Activated T-helper 9 cell treated with anti-CD3 and anti-CD28 coated beads, Interleukin-2, amount 50 U/mL, for 16 hours (primary cell): ENCODE measurements around the gene LAMA3.

Source experiments
- DNase-seq: peaks from one replicate; pipeline ENCODE4 v3.0.0-alpha.2; 2020; ENCODE audit warnings: low read depth

LAMA3 gene

DNA sequence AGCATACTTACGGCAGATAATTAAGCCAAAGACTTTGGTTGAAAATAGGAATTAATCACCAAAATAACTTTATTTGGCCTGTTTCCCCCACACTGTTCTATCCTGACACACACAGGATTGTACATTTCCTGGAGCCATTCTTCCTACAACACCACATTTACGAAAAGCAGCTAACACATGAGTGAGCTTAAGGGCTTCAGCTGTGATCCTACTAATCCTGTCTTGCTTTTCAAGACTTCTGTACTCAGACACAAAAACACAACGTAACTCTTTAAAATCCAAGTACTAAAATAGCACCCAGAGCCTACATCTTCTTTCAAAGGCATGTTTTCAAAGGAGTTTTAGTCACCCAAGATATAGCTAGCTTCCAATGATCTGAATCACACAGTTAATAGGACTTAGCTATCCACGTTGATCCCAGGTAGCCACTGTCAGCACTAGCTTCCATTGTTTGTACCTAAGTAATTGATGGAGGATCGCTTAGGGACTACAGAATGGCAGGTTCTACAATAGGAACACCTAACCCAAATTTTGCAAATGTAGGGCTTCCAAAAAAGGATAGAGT lies 282.5 kb downstream of the LAMA3 start:
- no peak for DNase-seq

DNA sequence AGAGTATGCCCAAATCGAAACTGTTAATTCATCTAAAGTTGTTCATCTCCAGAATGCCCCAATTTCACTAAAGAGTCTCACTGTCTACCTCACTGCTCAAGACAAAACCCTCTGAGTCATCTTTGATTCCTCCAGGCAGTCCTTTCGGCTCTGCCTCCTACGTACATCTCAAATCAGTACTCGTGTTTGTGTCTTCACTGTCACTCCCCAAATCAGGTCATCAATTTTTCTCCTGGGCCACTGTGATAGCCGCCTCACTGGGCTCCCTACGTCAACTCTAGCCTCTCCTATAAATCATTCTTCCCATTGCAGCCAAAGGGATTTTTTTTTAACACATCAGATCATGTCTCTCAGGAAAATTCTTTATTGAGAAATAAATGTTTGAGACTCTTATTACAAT lies 283.2 kb downstream of the LAMA3 start:
- DNase-seq: peak; percentile 17

DNA sequence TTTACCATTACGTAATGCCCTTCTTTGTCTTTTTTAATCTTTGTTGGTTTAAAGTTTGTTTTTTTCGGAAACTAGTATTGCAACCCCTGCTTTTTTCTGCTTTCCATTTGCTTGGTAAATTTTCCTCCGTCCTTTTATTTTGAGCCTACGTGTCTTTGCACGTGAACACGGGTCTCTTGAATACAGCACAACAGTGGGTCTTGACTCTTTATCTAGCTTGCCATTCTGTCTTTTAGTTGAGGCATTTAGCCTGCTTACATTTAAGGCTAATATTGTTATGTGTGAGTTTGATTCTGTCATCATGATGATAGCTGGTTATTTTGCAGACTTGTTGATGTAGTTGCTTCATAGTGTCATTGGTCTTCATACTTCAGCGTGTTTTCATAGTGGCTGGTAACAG lies 287.9 kb downstream of the LAMA3 start:
- no peak for DNase-seq

DNA sequence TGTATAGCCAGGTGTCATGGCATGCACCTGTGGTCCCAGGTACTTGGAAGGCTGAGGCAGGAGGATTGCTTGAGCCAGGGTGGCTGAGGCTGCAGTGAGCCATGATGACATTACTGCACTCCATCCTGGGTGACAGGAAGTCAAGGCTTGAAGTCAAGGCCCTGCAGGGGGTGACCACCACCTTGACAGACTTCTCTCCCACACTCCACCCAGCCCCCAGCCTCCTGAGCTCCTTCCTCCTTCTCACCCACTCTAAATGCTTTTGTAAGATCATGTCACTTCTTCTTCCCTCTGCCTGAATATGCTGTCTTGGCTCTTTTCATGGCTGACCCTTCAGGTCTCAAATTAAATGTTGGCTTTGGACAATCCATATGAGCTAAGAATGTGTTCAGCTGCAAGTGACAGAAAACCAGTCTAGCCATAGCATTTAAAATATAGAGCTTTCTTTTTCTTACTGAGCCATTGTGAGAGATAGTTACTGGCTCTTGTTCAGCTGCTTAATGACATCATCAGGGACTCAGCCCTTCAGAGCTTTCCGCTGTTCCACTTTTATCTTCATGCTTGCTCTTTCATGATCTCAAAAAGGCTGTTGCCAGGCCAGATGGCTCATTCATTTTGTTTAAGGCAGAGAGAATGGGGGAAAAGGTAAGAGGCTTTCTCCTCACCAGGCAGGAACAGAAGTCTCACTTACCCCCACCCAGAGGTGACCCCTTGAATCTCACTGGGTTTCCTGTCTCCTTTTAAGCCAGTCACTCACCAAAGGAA lies 288.6 kb downstream of the LAMA3 start:
- DNase-seq: no peak

DNA sequence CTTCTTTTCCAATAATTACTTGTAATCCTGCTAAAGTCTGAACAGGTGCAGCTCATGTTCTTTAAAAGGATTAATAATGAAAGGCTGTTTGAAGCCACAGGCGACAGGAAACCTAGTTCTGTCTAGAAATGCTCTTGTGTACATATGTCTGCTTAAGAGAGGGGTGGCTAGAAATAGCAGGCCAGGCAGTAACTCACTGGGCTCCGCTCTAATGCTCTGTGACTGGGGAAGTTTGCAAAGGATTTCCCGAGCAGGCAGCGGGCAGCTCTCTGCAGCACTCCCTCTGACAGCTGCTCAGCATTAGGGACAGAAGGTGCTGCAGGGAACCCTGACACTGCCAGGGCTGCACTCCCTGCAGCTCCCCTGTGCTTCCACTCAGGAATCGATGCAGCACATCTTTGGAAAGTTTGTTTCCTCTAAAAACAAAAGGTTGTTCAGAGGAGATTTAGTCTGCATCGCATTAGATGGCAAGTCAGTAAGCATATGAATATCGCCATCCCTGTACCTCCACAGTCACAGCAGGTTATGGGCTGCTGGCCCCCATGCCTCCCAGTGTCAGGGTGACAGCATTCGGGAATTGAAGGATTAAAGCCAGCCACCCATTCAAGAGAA lies 292.2 kb downstream of the LAMA3 start:
- no peak for DNase-seq

DNA sequence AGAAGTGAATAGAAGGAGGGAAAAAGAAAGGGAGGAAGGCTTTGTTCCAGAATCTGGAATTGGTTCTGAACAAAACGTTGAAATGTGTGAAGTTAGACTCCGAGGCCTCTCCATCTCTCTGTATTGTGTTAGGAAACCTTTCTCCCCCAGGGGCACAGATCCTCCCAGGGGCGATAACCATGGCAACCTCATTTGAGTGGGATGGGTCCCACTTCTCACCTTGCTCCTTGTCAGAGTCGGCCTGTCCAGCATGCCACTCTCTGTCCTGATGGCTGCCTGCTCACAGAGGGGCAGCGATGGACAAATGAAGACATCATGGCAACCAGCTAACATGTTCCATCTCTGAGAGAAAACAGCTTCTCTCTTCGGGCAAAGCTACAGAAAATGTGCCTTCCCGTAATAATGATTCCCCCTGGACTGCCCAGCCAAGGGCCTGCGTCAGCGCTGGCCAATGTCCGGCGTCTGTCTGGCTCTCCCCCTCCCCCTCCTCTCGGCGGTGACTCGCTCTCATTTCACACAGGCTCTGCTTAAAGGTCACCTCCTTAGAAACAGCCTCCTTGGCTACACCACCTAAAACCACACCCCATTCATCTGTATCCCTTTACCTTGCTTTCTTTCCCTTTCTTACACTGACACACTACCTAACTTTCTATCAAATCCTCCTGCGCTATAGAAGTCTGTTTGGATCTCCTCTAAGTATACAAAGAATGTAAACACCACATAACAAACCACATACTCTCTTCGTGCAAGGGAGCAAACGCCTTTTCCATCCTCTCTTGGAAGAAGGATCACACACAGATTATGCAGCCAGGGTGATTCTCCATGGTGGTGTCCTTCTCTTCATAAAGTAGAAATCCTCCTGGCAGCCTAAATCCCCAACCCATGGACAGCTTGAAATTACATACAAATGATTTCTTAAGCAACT lies 293.2 kb downstream of the LAMA3 start:
- DNase-seq: no peak

DNA sequence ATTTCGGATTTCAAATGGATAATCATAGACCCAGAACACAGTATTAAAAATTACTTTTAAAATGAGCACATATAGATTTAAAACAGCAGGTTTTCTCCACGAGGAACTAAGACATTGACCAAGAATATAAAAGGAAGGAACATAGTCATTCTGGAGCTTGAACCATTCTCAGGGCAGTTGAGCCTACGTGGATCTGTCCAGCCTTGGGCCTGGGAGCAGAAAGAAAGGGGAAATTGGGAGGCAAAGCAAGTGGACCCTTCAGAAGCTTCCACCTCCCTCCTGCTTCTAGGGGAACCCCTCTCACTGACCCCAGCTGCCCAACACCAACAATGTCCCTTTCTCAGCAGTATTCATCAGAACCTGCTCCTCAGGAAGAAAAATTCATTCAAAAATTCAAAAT lies 293.9 kb downstream of the LAMA3 start:
- no peak for DNase-seq

DNA sequence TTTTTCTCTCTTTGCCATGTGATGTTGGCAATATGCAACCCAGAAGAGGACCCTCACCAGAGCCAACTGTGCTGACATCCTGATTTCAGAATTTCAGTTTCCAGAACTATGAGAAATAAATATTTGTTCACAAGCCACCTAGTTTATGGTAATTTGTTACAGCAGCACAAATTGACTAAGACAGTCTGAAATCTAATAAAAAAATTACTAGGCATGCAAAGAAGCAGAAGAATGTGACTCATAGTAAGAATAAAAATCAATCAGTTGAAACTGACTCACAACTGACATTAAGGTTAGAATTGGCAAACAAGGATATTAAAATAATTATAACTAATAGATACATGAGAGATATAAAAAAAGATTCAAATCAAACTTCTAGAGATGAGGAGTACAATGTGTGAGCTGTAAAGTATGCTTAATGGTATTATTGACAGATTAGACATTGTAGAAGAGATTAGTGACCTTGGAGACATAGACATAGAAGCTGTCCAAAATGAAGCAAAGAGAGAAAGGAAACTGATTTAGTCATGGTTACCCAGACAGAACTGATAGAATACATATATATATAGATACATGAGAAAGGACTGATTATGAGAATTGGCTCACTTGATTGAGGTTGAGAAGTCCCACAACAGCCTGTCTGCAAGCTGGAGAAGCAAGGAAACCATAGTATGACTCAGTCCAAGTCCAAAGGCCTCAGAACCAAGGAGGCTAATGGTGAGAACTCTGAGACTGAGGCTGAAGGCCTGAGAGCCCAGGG lies 297.5 kb downstream of the LAMA3 start:
- no peak for DNase-seq

DNA sequence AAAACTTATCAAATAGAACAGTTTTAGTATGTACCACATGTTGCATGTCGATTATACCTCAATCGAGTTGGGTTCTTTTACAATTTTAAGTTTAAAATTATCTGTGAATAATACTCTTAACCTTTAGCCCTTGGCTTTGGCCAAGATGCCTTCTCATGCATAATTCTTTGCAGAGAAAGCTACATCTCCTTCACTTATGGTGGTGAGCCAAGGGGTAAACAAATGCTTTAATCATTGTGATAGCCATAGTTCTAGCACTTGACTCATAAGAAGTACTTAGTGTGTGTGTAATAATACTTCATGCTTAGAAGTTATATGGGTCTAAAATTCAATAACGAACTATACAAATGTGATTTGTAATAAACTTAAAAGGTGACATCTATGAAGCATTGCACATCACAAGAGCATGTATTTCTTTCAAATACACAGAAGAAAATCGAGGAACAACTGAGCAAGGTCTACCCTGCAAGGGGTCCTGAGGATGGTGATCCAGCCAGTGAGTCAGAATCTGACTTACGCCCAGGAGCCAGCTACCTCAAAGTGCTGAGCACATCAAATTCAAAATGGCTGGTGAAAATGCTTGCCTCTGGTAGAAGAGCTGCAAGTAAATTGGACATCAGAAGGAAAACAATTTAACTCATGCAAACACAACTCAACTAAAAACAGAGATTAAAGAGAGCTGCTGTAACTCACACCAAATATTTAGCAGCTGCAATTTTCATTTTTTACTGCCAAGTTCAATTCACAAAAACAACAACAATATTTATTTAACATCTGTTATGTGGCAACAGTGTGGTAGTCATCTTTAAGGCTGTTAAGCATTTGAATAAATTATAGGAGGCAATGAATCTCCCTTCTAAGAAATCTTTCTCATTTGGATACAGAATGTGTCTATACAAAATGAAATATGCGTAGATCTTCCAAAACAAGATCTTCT lies 301.5 kb downstream of the LAMA3 start:
- DNase-seq: no peak

DNA sequence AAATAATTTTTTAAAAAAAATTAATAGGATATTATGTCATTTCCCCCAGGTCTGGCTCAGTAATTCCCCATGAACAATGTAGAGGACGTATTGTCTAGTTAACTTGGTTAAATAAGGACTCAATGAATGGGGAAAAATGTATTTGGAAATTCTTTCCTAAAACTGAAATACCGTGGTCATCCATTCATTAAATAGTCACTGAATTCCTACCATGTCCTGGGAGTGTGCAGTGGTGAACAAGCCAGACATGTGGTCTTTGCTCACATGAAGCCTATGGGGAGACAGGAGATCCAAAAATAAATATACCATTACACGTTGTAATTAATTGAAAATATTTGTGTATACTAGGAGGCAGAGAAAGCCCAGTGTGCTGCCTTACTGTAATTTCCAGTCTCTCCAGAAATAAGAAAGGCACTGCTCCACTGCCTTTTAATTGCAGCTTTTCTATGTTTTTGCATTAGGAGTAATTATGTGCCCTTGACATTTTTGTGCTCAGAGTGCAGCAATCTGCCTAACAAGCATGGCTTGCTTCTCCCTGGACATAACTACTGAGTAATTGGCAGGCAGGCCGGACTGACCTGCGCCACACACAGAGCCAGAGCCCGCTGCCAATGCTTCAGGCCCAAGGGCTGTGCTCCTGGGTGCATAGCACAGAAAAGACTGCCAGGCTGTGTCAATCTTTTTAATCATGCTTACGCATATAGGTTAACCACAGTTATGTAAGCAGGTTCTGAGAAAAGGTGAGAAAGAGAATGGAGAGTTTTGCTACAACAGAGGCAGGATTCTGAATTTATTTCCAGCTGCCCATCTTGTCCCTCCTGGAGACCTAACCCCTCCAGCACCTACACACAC lies 303.1 kb downstream of the LAMA3 start:
- DNase-seq: no peak

DNA sequence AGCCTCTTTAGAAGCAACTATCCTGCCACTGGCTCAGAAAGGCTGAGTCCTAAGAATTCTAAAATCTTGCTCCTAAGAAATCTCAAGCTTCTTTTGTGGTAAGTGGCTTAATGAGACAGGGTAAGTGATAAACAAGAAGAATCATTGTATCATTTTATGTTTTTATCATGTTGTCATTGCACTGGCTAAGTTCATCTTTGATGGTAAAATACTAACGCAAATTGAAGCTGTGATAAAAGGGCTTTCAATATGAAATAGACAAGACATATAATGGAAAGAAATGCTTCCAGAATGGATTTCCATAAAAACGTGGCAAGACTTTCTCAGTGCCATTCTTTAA lies 303.7 kb downstream of the LAMA3 start:
- no peak for DNase-seq

DNA sequence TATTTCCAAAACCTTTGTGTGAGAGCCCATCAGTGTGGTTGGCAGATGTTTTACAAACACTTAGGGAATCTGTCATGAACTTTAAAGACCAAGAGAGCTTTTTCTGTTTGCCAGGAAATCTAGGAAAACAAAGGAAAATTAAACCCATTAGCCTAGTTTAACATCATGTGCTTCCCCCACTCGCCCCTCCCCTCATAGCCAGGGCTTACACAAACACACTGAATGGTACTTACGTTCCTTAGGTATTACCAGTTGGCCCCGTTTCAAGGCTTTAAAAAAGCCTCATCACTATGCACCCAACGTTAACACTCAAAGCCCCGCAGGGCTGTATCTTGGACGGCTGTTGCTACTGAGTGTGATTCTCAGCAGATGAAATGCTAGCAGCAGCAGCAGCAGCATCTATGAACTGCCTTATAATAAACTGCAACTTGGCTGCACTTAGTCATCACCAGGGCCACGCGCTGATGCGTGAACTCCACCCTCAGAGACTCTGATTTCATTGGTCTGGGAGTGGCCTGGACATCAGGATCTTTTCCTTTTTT lies 305.2 kb downstream of the LAMA3 start:
- no peak for DNase-seq

DNA sequence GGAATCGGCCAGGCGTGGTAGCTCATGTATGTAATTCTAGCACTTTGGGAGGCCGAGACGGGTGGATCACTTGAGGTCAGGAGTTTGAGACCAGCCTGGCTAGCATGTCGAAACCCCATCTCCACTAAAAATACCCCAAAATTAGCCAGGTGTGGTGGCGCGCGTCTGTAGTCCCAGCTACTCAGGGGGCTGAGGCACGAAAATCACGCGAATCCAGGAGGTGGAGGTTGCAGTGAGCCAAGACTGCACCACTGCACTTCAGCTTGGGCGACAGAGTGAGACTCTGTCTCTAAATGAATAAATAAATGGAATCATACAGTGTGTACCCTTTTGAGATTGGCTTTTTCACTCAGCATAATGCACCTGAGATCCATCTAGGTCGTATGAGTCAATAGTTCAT lies 305.9 kb downstream of the LAMA3 start:
- DNase-seq: no peak

DNA sequence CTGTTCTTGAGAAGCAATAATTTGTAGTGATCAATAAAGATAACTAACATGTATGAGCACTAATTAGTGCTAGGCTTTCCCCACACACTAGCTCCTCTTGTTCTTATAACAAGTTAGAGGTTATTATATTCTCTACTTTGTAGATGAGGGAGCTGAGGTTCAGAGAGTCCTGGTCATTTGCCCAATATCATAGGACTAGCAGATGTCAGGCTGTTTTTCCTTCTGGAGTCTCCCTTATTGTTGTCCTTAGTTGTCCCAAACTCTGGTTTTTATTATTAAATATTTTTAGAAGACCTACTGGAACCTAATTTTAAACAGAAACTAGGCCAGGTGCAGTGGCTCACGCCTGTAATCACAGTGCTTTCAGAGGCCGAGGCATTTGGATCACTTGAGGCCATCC lies 308.8 kb downstream of the LAMA3 start:
- DNase-seq: no peak

DNA sequence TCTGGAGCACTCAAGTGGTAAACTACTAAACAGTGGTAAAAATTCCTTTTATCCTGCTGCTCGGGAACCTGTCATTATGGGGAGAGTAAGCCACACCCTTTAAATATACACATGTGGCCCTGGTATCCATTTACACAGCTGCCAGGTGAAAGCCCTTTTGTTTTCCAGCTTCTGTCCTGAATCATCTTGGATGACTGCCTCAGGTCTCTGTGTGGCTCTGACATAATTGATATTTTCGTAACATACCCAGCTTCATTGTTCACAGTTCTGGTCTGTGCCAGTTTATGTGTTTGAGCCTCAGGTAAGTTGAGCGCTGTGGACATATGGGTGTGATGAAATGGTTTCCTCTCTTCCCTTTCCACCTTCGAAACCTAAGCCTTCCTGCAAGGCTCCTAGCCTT lies 309.6 kb downstream of the LAMA3 start:
- DNase-seq: no peak

DNA sequence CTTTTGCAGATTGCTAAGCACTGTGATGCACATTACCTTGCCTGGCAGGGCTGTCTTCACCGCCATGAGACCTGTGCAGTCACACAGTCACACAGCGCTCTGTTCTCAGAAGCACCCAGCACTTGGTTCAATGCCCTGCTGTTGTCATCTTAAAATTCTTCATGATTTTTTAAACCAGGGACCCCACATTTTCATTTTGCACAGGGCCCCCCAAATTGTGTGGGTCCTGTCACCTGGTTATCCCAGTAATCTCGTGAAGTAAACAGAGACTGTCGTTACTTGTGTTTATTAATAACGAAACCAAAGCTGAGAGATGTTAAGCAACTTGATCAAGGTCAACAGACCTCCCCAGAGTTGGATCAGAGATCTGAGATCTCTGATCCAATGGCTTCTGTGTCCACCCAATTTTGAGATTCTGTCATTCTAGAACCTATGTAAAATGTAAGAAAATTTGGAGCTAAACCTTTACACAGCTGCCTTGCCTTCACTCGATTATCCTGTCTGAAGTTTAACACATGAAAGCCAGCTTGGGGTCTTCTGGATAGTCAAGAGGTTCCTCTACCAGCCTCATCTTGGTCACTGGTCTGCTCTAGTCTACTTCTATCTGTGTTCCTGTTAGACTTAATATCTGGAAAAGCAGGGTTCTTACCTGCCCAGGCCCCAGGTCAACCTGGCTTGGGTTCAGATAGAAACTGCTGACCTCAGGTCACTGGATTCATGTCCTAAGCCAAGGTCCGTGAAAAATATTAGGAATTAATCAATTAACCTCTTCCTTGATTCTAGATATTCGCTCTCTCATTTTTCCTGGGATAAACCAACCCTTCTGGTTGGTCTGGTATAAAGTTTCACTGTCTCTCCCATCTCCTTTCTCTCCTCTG lies 311.6 kb downstream of the LAMA3 start:
- no peak for DNase-seq

DNA sequence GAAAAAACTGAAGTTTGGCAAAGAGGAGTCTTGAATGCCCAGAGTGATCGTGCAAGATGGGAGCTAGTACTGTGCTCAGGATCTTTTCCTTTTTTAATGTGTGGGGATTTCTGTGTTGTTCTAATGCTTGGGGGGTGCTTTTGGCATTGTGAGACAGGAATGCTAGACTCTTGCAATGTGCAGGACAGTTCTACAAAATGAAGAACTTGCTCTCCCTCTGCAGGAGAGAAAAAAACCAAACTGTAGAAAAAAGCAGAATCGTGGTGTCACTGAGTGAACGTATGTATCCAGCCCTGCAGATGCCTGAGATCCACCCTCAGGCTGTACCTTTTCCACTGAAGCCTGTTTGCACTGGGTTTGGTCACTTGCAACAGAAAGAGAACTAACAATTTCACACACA lies 313.2 kb downstream of the LAMA3 start:
- no peak for DNase-seq

DNA sequence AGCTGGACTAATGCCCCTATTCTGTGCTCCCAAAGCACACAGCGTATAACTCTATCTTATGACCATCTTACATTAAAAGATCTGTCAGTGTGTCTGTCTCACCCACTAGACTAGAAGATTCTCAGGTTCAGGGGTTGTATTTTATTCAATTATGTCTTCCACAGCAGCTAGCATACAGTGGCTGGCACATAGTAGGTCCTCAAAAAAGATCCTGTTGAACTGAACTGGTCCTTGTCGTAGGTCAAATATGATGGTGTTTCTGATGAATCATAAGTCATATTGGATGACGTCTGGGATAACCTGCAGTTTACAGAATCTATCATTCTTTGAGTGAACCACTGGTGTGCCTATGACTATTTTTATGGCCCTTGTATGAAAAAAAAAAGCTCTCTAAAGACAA lies 314.0 kb downstream of the LAMA3 start:
- no peak for DNase-seq
